ENCODE measurements around the gene ZNF107. TPM values are rescaled to one million over a fixed set of nuclear protein-coding genes. Genes with fewer than 3 reads are reported as not detected.

Gene ZNF107
- total and polyA plus RNA-seq, 12 donors, result 2.3 to 16.5 (median 10.0) TPM

GRCh38 chr7:64744680-64745079, 78.7 kb downstream of the ZNF107 start:
- 31 to 40% (median 38%) methylated on average over 4 of the region's 4 CpGs for WGBS, 4 donors
- intact Hi-C loops (cut with DNase I), result no loop called here

GRCh38 chr7:64747802-64748201, 81.9 kb downstream of the ZNF107 start:
- Histone ChIP-seq H3K9me3 (replicated peaks in 1 of 3) (no peaks in the 10 kb centered on the region), H3K4me3 (no peak overlapping the region), H3K27me3 (no peaks in the 10 kb centered on the region), H3K27ac (no peak overlapping the region), H3K36me3 (replicated peaks in 1 of 2) (no peaks in the 10 kb centered on the region), H3K4me1 (replicated peaks in 1 of 2) (peaks cover 7 to 9% of the 10 kb centered on the region in 2 donors)
- intact Hi-C loops (cut with DNase I), result no loop called here
- DNase-seq, result no peak
- no peak for TF ChIP-seq CTCF (IDR thresholded peaks at IDR 0.05)
- TF ChIP-seq POLR2A (IDR thresholded peaks at IDR 0.05), result no peak

More at GRCh38 chr7:64744680-64745079, 78.7 kb downstream of the ZNF107 start:
- Histone ChIP-seq H3K27me3 (no peaks in the 10 kb centered on the region), H3K9me3 (replicated peaks in 1 of 3) (no peaks in the 10 kb centered on the region), H3K4me3 (no peak overlapping the region), H3K4me1 (replicated peaks in 1 of 2) (peaks cover 7 to 9% of the 10 kb centered on the region in 2 donors), H3K27ac (peak overlapping the region in 2 of 5 donors; percentile 29 to 43), H3K36me3 (replicated peaks in 1 of 2) (no peaks in the 10 kb centered on the region)
- no peak for TF ChIP-seq CTCF (IDR thresholded peaks at IDR 0.05)
- TF ChIP-seq POLR2A (IDR thresholded peaks at IDR 0.05), result no peak
- peak in 6 of 7 donors; percentile 17 to 60 (median 36) for DNase-seq

DNA sequence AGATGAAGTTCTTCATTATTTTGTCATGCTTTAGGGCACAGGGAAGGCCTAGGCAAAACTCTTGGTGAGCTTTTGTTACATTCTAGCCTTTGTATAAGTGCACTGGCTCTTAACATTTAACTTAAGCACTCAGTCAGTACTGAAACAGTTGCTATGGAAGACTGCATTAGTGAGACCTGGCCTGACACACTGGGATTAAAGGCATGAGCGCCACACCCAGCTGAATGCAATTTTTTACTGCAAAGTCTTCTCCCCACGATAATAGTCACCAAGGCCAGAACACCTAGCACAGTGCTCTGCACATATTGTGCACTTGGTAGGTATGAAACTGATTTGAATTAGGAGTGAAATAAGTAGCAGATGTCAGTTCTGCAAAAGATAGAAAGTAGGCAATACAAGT, 87.1 kb downstream of the ZNF107 start:
- Histone ChIP-seq H3K4me1 (replicated peaks in 1 of 2) (no peaks in the 10 kb centered on the region), H3K36me3 (replicated peaks in 1 of 2) (no peaks in the 10 kb centered on the region), H3K9me3 (replicated peaks in 1 of 3) (no peaks in the 10 kb centered on the region), H3K27me3 (no peaks in the 10 kb centered on the region), H3K27ac (no peak overlapping the region), H3K4me3 (no peak overlapping the region)
- intact Hi-C loops (cut with DNase I), result no loop called here
- 86 to 94% (median 90%) methylated on average over 2 of the region's 2 CpGs for WGBS, 4 donors
- DNase-seq, result no peak
- TF ChIP-seq CTCF (IDR thresholded peaks at IDR 0.05) (no peak), POLR2A (IDR thresholded peaks at IDR 0.05) (no peak)

DNA sequence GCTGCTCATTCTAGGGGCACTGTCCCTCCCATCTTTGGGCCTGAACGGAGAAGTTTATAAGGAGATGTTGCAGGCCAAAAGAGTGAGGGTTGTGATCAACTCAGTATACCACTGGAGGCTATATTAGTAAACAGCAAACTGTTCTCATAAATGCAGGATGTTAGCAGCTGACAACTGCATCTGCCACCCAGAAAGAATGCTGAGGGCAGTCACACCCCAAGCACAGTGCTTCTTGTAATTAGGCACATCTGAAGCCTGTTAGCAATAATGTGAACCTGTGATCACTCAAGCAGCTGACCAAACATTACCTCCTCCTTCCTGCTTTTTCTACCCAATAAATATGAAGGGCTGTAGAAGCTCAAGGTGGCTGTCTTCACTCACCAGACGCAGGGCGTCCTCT, 89.9 kb downstream of the ZNF107 start:
- Histone ChIP-seq H3K36me3 (replicated peaks in 1 of 2) (no peaks in the 10 kb centered on the region), H3K4me3 (no peak overlapping the region), H3K27ac (no peak overlapping the region), H3K27me3 (no peaks in the 10 kb centered on the region), H3K9me3 (replicated peaks in 1 of 3) (no peaks in the 10 kb centered on the region), H3K4me1 (replicated peaks in 1 of 2) (no peaks in the 10 kb centered on the region)
- intact Hi-C loops (cut with DNase I), result no loop called here
- no peak for TF ChIP-seq POLR2A (IDR thresholded peaks at IDR 0.05)
- no peak for TF ChIP-seq CTCF (IDR thresholded peaks at IDR 0.05)
- DNase-seq, result no peak
- 84 to 93% (median 90%) methylated on average over 3 of the region's 3 CpGs for WGBS, 4 donors

Measured in adrenal gland (tissue), 12 donors.